ENCODE data around the gene TAF4. TPM values are rescaled to one million over a fixed set of nuclear protein-coding genes. Genes with fewer than 3 reads are reported as not detected.

The TAF4 gene
- total and polyA plus RNA-seq, 2 of the 13 experiments (the other 11 are each of a cell fraction or from before 2014, with no cell fraction given) = 5.9 to 12.0 TPM

- TF ChIP-seq POGZ (CRISPR knock-in tag; IDR thresholded peaks at IDR 0.05) (peak; percentile 37; the same call in 1 of the 2 replicates), ZFP36L1 (CRISPR knock-in tag; IDR thresholded peaks at IDR 0.05) (no peak), ZNF746 (CRISPR knock-in tag; IDR thresholded peaks at IDR 0.05) (no peak), NCOA1 (CRISPR knock-in tag; IDR thresholded peaks at IDR 0.05) (no peak), SNAI1 (CRISPR knock-in tag; IDR thresholded peaks at IDR 0.05; ENCODE audit: borderline replicate concordance) (0 out of 2 replicates have a peak, but pooled peaks have one; percentile 68), MAZ (IDR thresholded peaks at IDR 0.05; ENCODE audit: borderline replicate concordance, low read depth, low read length) (peak; percentile 64; the same call in 1 of the 2 replicates), MAZ (CRISPR knock-in tag; IDR thresholded peaks at IDR 0.05; ENCODE audit: low read depth) (no peak; the same call in 1 of the 2 replicates), RBFOX2 (IDR thresholded peaks at IDR 0.05; ENCODE audit: low read depth, low read length) (peak; percentile 54; the same call in 1 of the 2 replicates), SMAD9 (CRISPR knock-in tag; IDR thresholded peaks at IDR 0.05) (0 out of 2 replicates have a peak, but pooled peaks have one; percentile 20), CEBPG (CRISPR knock-in tag; IDR thresholded peaks at IDR 0.05) (no peak), BATF2 (CRISPR knock-in tag; IDR thresholded peaks at IDR 0.05) (no peak), PHF20 (CRISPR knock-in tag; IDR thresholded peaks at IDR 0.05) (peak; percentile 39; the same call in 1 of the 2 replicates), ZNF800 (CRISPR knock-in tag; IDR thresholded peaks at IDR 0.05) (peak; percentile 88), ZNF878 (CRISPR knock-in tag; IDR thresholded peaks at IDR 0.05) (no peak), RXRB (CRISPR knock-in tag; IDR thresholded peaks at IDR 0.05; ENCODE audit: borderline replicate concordance) (peak; percentile 50; the same call in 1 of the 2 replicates), ZNF3 (CRISPR knock-in tag; IDR thresholded peaks at IDR 0.05) (no peak), ASH2L (IDR thresholded peaks at IDR 0.05; ENCODE audit: insufficient read length, low read depth, low read length) (no peak), ONECUT2 (CRISPR knock-in tag; IDR thresholded peaks at IDR 0.05) (0 out of 2 replicates have a peak, but pooled peaks have one; percentile 20), HMGA1 (CRISPR knock-in tag; conservative IDR thresholded peaks at IDR 0.05) (no peak), ARHGAP35 (CRISPR knock-in tag; IDR thresholded peaks at IDR 0.05; ENCODE audit: borderline replicate concordance) (peak; percentile 56; the same call in 1 of the 2 replicates), ZHX2 (IDR thresholded peaks at IDR 0.05; ENCODE audit: low read depth) (no peak), ZHX2 (CRISPR knock-in tag; IDR thresholded peaks at IDR 0.05; ENCODE audit: borderline replicate concordance) (peak; percentile 69; the same call in 1 of the 2 replicates)
Observed at GRCh38 chr20:62063981-62064769, 1.5 kb downstream of the TAF4 start (continued).

Measured in HepG2 (cell line).